SK-N-SH (cell line): ENCODE measurements around the gene CDH4. TPM values are rescaled to one million over a fixed set of nuclear protein-coding genes. Genes with fewer than 3 reads are reported as not detected.

Source experiments
- CTCF ChIA-PET: fragments of 300-600, 350-600 bp; formaldehyde crosslinking; extraction: SDS; loops from one replicate; lab custom pipeline; 2021; lab: Yijun Ruan, JAX
- POLR2A ChIA-PET: fragments of 350-600 bp; sonication (Branson Sonifier 250); formaldehyde crosslinking; extraction: SDS; loops from one replicate; lab custom pipeline; 2020; ENCODE audit warnings: antibody characterized with exemption, inconsistent platforms; lab: Yijun Ruan, JAX
- DNase-seq: peaks from one replicate; pipeline ENCODE4 v3.0.0; 2012
- H2AFZ ChIP-seq: fragments of 200-600 bp; sonication (generic); 2 replicates; pipeline ENCODE4 v1.8.1; 2016; ENCODE audit warnings: antibody characterized with exemption, mild to moderate bottlenecking, low read depth
- H3F3A ChIP-seq: fragments of 200-600 bp; sonication (generic); replicated peaks from 2 replicates; pipeline ENCODE3; 2016; ENCODE audit warnings: antibody characterized with exemption, mild to moderate bottlenecking; ENCODE audit not compliant: insufficient read depth
- H3K27ac ChIP-seq, 2 experiments: fragments of 200-500 bp in 1 of 2; fragments of 200-600 bp in 1 of 2; sonication (Bioruptor generic) in 1 of 2; sonication (generic), shearing (Covaris generic) in 1 of 2; 2 replicates each; pipeline versions ENCODE4 v1.5.1 to v1.6.1; 2014 to 2016; ENCODE audit warnings: low read depth in 2 of 2, inconsistent platforms in 1 of 2, low read length in 1 of 2, mild to moderate bottlenecking in 1 of 2, mixed read lengths in 1 of 2
- H3K27me3 ChIP-seq: fragments of 200-600 bp; sonication (generic), shearing (Covaris generic); 2 replicates; pipeline ENCODE4 v1.6.1; 2016; ENCODE audit warnings: mixed run types; ENCODE audit not compliant: insufficient read depth
- H3K36me3 ChIP-seq, 2 experiments: fragments of 200-500 bp in 1 of 2; fragments of 200-600 bp in 1 of 2; sonication (Bioruptor generic) in 1 of 2; sonication (generic) in 1 of 2; replicated peaks in 1 of 2; 2 replicates each; pipeline versions ENCODE3 to v1.5.1; 2014 to 2016; ENCODE audit warnings: low read length in 1 of 2, mild to moderate bottlenecking in 1 of 2; ENCODE audit not compliant: insufficient read depth in 2 of 2, control insufficient read depth in 1 of 2
- H3K4me1 ChIP-seq, 2 experiments: fragments of 200-500 bp in 1 of 2; fragments of 200-600 bp in 1 of 2; sonication (Bioruptor generic) in 1 of 2; sonication (generic), shearing (Covaris generic) in 1 of 2; 2 replicates each; pipeline versions ENCODE4 v1.5.1 to v1.6.1; 2014 to 2016; ENCODE audit warnings: low read depth in 1 of 2, low read length in 1 of 2, mixed run types in 1 of 2; ENCODE audit not compliant: insufficient read depth in 2 of 2, control insufficient read depth in 1 of 2
- H3K4me2 ChIP-seq: fragments of 200-600 bp; sonication (generic), shearing (Covaris generic); 2 replicates; pipeline ENCODE4 v1.6.1; 2017; ENCODE audit warnings: mixed run types
- H3K4me3 ChIP-seq, 2 experiments: fragments of 200-500 bp in 1 of 2; fragments of 200-600 bp in 1 of 2; sonication (Bioruptor generic) in 1 of 2; sonication (generic), shearing (Covaris generic) in 1 of 2; 2 replicates each; pipeline versions ENCODE4 v1.5.1 to v1.8.1; 2014 to 2016; ENCODE audit warnings: low read depth in 2 of 2, inconsistent platforms in 1 of 2, low read length in 1 of 2, mild to moderate bottlenecking in 1 of 2, mixed read lengths in 1 of 2, moderate library complexity in 1 of 2
- H3K79me2 ChIP-seq: fragments of 200-600 bp; sonication (generic); 2 replicates; pipeline ENCODE4 v1.8.1; 2017; ENCODE audit warnings: mild to moderate bottlenecking; ENCODE audit not compliant: insufficient read depth
- H3K9ac ChIP-seq: fragments of 200-600 bp; sonication (generic); 2 replicates; pipeline ENCODE4 v1.6.1; 2017; ENCODE audit warnings: mixed run types
- H3K9me2 ChIP-seq: fragments of 200-600 bp; sonication (generic); 2 replicates; pipeline ENCODE4 v1.6.1; 2017; ENCODE audit warnings: mixed run types
- H3K9me3 ChIP-seq: fragments of 200-600 bp; sonication (generic); 2 replicates; pipeline ENCODE4 v1.6.1; 2017; ENCODE audit warnings: mixed run types, mild to moderate bottlenecking, moderate library complexity
- H4K20me1 ChIP-seq: fragments of 200-600 bp; sonication (generic); 2 replicates; pipeline ENCODE4 v1.6.1; 2017; ENCODE audit warnings: mild to moderate bottlenecking, mixed run types; ENCODE audit not compliant: insufficient read depth
- FOXJ3 ChIP-seq: sonication (generic); formaldehyde crosslinking; IDR thresholded peaks from 2 replicates; pipeline ENCODE4 v1.5.1; 2020; ENCODE audit warnings: mild to moderate bottlenecking, missing genetic modification reagents
- MXI1 ChIP-seq: IDR thresholded peaks from 2 replicates; pipeline ENCODE4 v1.6.1; 2012; ENCODE audit warnings: mild to moderate bottlenecking, low read depth, low read length, improper control_type of control experiment
- NFIC ChIP-seq: IDR thresholded peaks from 2 replicates; pipeline ENCODE4 v1.4.0; 2012; ENCODE audit warnings: borderline replicate concordance
- NRF1 ChIP-seq: IDR thresholded peaks from 2 replicates; pipeline ENCODE4 v1.6.1; 2012; ENCODE audit warnings: low read depth, mild to moderate bottlenecking, low read length
- RAD21 ChIP-seq: IDR thresholded peaks from 2 replicates; pipeline ENCODE4 v1.6.1; 2012; ENCODE audit warnings: mild to moderate bottlenecking, low read length
- RCOR1 ChIP-seq: fragments of 150-350 bp; IDR thresholded peaks from 2 replicates; pipeline ENCODE4 v1.6.1; 2017; ENCODE audit warnings: antibody characterized with exemption, low read length
- TCF12 ChIP-seq: IDR thresholded peaks from 2 replicates; pipeline ENCODE4 v1.4.0; 2012
- TEAD4 ChIP-seq: IDR thresholded peaks from 2 replicates; pipeline ENCODE4 v1.4.0; 2012; ENCODE audit warnings: mild to moderate bottlenecking, borderline replicate concordance; ENCODE audit not compliant: insufficient read depth
- USF1 ChIP-seq: IDR thresholded peaks from 2 replicates; pipeline ENCODE4 v1.4.0; 2012; ENCODE audit warnings: low read depth, borderline replicate concordance
- WGBS: methylation state at CpG from one replicate; pipeline ENCODE4 v1.1.6; 2017; ENCODE audit warnings: low lambda C conversion rate; 5-methylcytosine and 5-hydroxymethylcytosine counted together
- polyA plus RNA-seq, 3 experiments: library from polyadenylated mRNA; depleted of rRNA; stranded (reverse); fragments of >200 nt; gene quantifications; 2 replicates each; pipeline ENCODE4 v1.2.3, GENCODE V29; 2012

The CDH4 gene
- polyA plus RNA-seq, 1 of the 3 experiments (the other 2 are of a cell fraction): not detected

GRCh38 chr20:61352346-61353260 is 100.5 kb downstream of the CDH4 start:
- no peak overlapping the region for H3K27ac ChIP-seq
- no peak overlapping the region for H2AFZ ChIP-seq
- no peaks in the 10 kb centered on the region for H4K20me1 ChIP-seq
- no peak for DNase-seq
- CTCF ChIA-PET: interaction anchor here (0.8 kb wide), 1 partner anchor 484 kb away, joined by 3 read pairs; no protein-coding TSS in a partner anchor
- H3F3A ChIP-seq: no peaks in the 10 kb centered on the region
- H3K36me3 ChIP-seq: no peaks in the 10 kb centered on the region
- POLR2A ChIA-PET: no interaction called here
- no peak overlapping the region for H3K4me2 ChIP-seq
- no peaks in the 10 kb centered on the region for H3K79me2 ChIP-seq
- no peak overlapping the region for H3K9ac ChIP-seq
- TF ChIP-seq NFIC (no peak), NRF1 (no peak), MXI1 (no peak), TEAD4 (no peak), USF1 (no peak), FOXJ3 (CRISPR knock-in tag) (no peak)
- TF ChIP-seq, all 33 proteins: peak for 0
- no peaks in the 10 kb centered on the region for H3K9me2 ChIP-seq
- no peaks in the 10 kb centered on the region for H3K9me3 ChIP-seq
- WGBS: 70% methylated on average over 33 of the region's 33 CpGs
- H3K27me3 ChIP-seq: no peaks in the 10 kb centered on the region
- H3K4me1 ChIP-seq: no peaks in the 10 kb centered on the region
- H3K4me3 ChIP-seq: no peak overlapping the region

- H3K9me2 ChIP-seq: no peaks in the 10 kb centered on the region
- H3K36me3 ChIP-seq: no peaks in the 10 kb centered on the region
- 46% methylated on average over 12 of the region's 12 CpGs for WGBS
- H3K4me3 ChIP-seq: no peak overlapping the region
- H2AFZ ChIP-seq: no peak overlapping the region
- no peaks in the 10 kb centered on the region for H3K79me2 ChIP-seq
- POLR2A ChIA-PET: no interaction called here
- H3K27ac ChIP-seq: no peak overlapping the region
- H3K9ac ChIP-seq: no peak overlapping the region
- no peaks in the 10 kb centered on the region for H3K27me3 ChIP-seq
- no peaks in the 10 kb centered on the region for H4K20me1 ChIP-seq
- CTCF ChIA-PET: no interaction called here
- no peaks in the 10 kb centered on the region for H3K9me3 ChIP-seq
- no peak overlapping the region for H3K4me2 ChIP-seq
- H3F3A ChIP-seq: no peaks in the 10 kb centered on the region
- DNase-seq: no peak
- TF ChIP-seq RCOR1 (no peak), TCF12 (no peak)
- no peaks in the 10 kb centered on the region for H3K4me1 ChIP-seq
Observed at GRCh38 chr20:61353261-61354000, 101.4 kb downstream of the CDH4 start.

- H2AFZ ChIP-seq: no peak overlapping the region
- CTCF ChIA-PET: no interaction called here
- TF ChIP-seq RAD21: no peak
- H3F3A ChIP-seq: no peaks in the 10 kb centered on the region
- H4K20me1 ChIP-seq: no peaks in the 10 kb centered on the region
- no peak overlapping the region for H3K4me3 ChIP-seq
- no peaks in the 10 kb centered on the region for H3K79me2 ChIP-seq
- no peaks in the 10 kb centered on the region for H3K4me1 ChIP-seq
- H3K9ac ChIP-seq: no peak overlapping the region
- H3K9me3 ChIP-seq: no peaks in the 10 kb centered on the region
- no peak overlapping the region for H3K27ac ChIP-seq
- no peaks in the 10 kb centered on the region for H3K9me2 ChIP-seq
- 52% methylated on average over 18 of the region's 18 CpGs for WGBS
- no peak overlapping the region for H3K4me2 ChIP-seq
- POLR2A ChIA-PET: no interaction called here
- H3K36me3 ChIP-seq: no peaks in the 10 kb centered on the region
- no peaks in the 10 kb centered on the region for H3K27me3 ChIP-seq
- no peak for DNase-seq
Observed at GRCh38 chr20:61354001-61354390, 101.9 kb downstream of the CDH4 start.
